Mesendoderm (in vitro differentiated cells): ENCODE results near the gene CCDC148. TPM values are rescaled to one million over a fixed set of nuclear protein-coding genes. Genes with fewer than 3 reads are reported as not detected.

Experiments
- DNase-seq: peaks from one replicate; pipeline ENCODE4 v3.0.0; 2013
- H2AK5ac ChIP-seq: 2 replicates; pipeline ENCODE4 v1.6.1; 2013; ENCODE audit warnings: low read length, inconsistent platforms
- H2BK120ac ChIP-seq: 2 replicates; pipeline ENCODE4 v1.6.1; 2013; ENCODE audit warnings: low read depth, mild to moderate bottlenecking, low read length, moderate library complexity, mixed read lengths
- H2BK15ac ChIP-seq: replicated peaks from 2 replicates; pipeline ENCODE4 v1.6.1; 2013; ENCODE audit warnings: low read depth, mild to moderate bottlenecking, moderate library complexity
- H2BK5ac ChIP-seq: 2 replicates; pipeline ENCODE4 v1.6.1; 2013; ENCODE audit warnings: low read length, inconsistent platforms
- H3K18ac ChIP-seq: 2 replicates; pipeline ENCODE4 v1.6.1; 2013; ENCODE audit warnings: mild to moderate bottlenecking, low read length, mixed read lengths
- H3K23ac ChIP-seq: one replicate; pipeline ENCODE4 v1.6.1; 2013; ENCODE audit warnings: low read length
- H3K27ac ChIP-seq: 2 replicates; pipeline ENCODE4 v1.5.1; 2013; ENCODE audit warnings: low read depth, mild to moderate bottlenecking, inconsistent platforms, low read length, moderate library complexity
- H3K27me3 ChIP-seq: 2 replicates; pipeline ENCODE4 v1.6.1; 2013; ENCODE audit warnings: low read length, control low read depth, mild to moderate bottlenecking, inconsistent platforms; ENCODE audit not compliant: insufficient read depth, poor library complexity
- H3K36me3 ChIP-seq: 2 replicates; pipeline ENCODE4 v1.6.1; 2013; ENCODE audit warnings: low read length, inconsistent platforms; ENCODE audit not compliant: control insufficient read depth, insufficient read depth
- H3K4ac ChIP-seq: one replicate; pipeline ENCODE4 v1.6.1; 2013; ENCODE audit warnings: low read depth, mild to moderate bottlenecking, low read length, moderate library complexity
- H3K4me1 ChIP-seq: 2 replicates; pipeline ENCODE4 v1.6.1; 2013; ENCODE audit warnings: low read depth, low read length, inconsistent platforms; ENCODE audit not compliant: control insufficient read depth
- H3K4me2 ChIP-seq: 2 replicates; pipeline ENCODE4 v1.6.1; 2013; ENCODE audit warnings: low read length
- H3K4me3 ChIP-seq: 2 replicates; pipeline ENCODE4 v1.5.1; 2013; ENCODE audit warnings: mild to moderate bottlenecking, low read length
- H3K56ac ChIP-seq: one replicate; pipeline ENCODE4 v1.6.1; 2013; ENCODE audit warnings: low read length
- H3K79me1 ChIP-seq: 2 replicates; pipeline ENCODE4 v1.6.1; 2013; ENCODE audit warnings: low read length, inconsistent platforms
- H3K79me2 ChIP-seq: 2 replicates; pipeline ENCODE4 v1.6.1; 2013; ENCODE audit warnings: mild to moderate bottlenecking, low read length; ENCODE audit not compliant: control insufficient read depth, insufficient read depth
- H3K9ac ChIP-seq: 2 replicates; pipeline ENCODE4 v1.6.1; 2013; ENCODE audit warnings: low read length, inconsistent platforms
- H4K5ac ChIP-seq: one replicate; pipeline ENCODE4 v1.6.1; 2013; ENCODE audit warnings: low read length
- H4K8ac ChIP-seq: one replicate; pipeline ENCODE4 v1.6.1; 2013; ENCODE audit warnings: low read depth, mild to moderate bottlenecking, control low read depth, low read length, moderate library complexity
- WGBS: extraction: QIAGEN DNeasy Blood & Tissue Kit; methylation state at CpG from one replicate; pipeline ENCODE4 v1.1.7; 2013; ENCODE audit warnings: low lambda C conversion rate, missing lambda C conversion rate; ENCODE audit not compliant: insufficient coverage; ENCODE audit errors: extremely low coverage; 5-methylcytosine and 5-hydroxymethylcytosine counted together
- polyA plus RNA-seq, 2 experiments: library from polyadenylated mRNA; stranded (reverse); fragments of 200-250 nt; gene quantifications; one replicate each; pipeline ENCODE4 v1.2.3, GENCODE V29; 2013

Gene CCDC148
- 0.48 TPM for polyA plus RNA-seq (2013, experiment 1 of 2)
- 0.45 TPM for polyA plus RNA-seq (2013, experiment 2 of 2)

GRCh38 chr2:158456309-158457066, at the start of gene CCDC148, which contains the start of gene PKP4:
Gene CCDC148, minus strand, starts transcription at chr2:158456753. Its CDS starts 314 bp downstream, at chr2:158456439.
Gene PKP4, plus strand, starts transcription at chr2:158456952. Its CDS starts 76,233 bp downstream, at chr2:158533185.
- H3K4me1 ChIP-seq = peaks cover 6% of the 10 kb centered on the region
- no peak within 1 kb of the TSS for H2AK5ac ChIP-seq
- peaks cover 4% of the 10 kb centered on the region for H3K79me1 ChIP-seq
- peak within 1 kb of the TSS; percentile 92 for H3K18ac ChIP-seq
- peak within 1 kb of the TSS; percentile 92 for H3K9ac ChIP-seq
- no peak within 1 kb of the TSS for H2BK15ac ChIP-seq
- peak within 1 kb of the TSS; percentile 86 for H3K23ac ChIP-seq
- peak within 1 kb of the TSS; percentile 62 for H3K4me3 ChIP-seq
- H2BK120ac ChIP-seq = no peak within 1 kb of the TSS
- peaks cover 28% of the 10 kb centered on the region for H3K79me2 ChIP-seq
- no CpG with 5 or more reads among the region's 48 CpGs for WGBS
- H3K56ac ChIP-seq = peak within 1 kb of the TSS; percentile 97
- peak within 1 kb of the TSS; percentile 41 for H3K4ac ChIP-seq
- H3K4me2 ChIP-seq = peak within 1 kb of the TSS; percentile 97
- no peak within 1 kb of the TSS for H4K8ac ChIP-seq
- peak within 1 kb of the TSS; percentile 98 for H3K27ac ChIP-seq
- H4K5ac ChIP-seq = no peak within 1 kb of the TSS
- no peaks in the 10 kb centered on the region for H3K27me3 ChIP-seq
- DNase-seq = peak; percentile 98
- H3K36me3 ChIP-seq = no peaks in the 10 kb centered on the region
- peak within 1 kb of the TSS; percentile 88 for H2BK5ac ChIP-seq

DNA sequence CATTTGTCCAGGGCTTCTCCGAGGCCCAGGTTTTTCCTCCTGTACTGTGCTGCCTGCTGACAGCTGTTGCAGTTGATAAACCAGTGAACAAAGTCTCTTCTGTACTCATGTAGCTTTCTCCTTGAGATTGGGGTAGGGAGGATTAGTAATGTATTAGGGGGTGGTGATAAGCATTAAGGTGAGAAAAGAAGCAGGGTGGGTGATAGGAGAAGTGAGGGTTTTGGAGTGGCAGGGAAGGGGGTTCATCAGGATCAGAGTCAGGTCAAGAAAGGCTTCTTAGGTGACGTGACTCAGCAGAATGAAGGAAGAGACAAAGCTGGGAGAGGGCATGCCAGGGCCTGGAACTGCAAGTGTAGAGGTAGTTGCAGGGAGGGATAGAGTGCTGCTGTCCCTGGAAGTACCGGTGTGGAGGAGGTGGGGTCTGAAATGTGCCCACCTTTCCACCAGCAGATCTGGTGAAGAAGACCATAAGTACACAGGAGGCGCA, 48.9 kb upstream of the CCDC148 start:
- Histone ChIP-seq H3K27ac (no peak overlapping the region), H3K23ac (no peak overlapping the region), H3K4me1 (peaks cover 12% of the 10 kb centered on the region), H2BK5ac (peak overlapping the region; percentile 61), H3K27me3 (no peaks in the 10 kb centered on the region), H3K18ac (peak overlapping the region; percentile 39), H2AK5ac (no peak overlapping the region), H3K79me2 (peaks cover 29% of the 10 kb centered on the region), H3K79me1 (peaks cover 19% of the 10 kb centered on the region), H3K56ac (no peak overlapping the region), H3K9ac (no peak overlapping the region), H3K36me3 (no peaks in the 10 kb centered on the region), H3K4me2 (no peak overlapping the region), H3K4me3 (no peak overlapping the region), H4K5ac (no peak overlapping the region), H3K4ac (no peak overlapping the region), H2BK120ac (no peak overlapping the region), H4K8ac (no peak overlapping the region), H2BK15ac (no peak overlapping the region)
- DNase-seq = peak; percentile 60
- no CpG with 5 or more reads among the region's 4 CpGs for WGBS

DNA sequence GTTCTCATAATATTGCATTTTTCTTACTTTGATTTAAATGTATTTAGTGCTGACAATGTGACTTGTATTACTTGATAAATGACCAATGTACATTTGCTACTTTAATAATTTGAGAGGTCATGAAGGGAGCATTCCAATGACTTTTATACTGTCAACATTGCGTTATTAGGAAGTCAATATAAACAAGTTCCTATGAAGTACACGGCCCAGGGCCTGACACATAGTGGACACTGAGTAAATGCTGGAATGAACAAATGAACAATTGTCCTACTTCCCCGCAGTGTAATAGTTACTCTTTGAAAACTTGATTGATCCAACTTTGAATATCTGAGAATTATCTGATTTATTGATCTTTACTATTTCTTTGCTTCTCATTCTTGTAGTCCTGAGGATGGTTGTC, 47.5 kb upstream of the CCDC148 start:
- WGBS = no CpG with 5 or more reads among the region's 3 CpGs
- H3K27me3 ChIP-seq = no peaks in the 10 kb centered on the region
- peaks cover 10% of the 10 kb centered on the region for H3K4me1 ChIP-seq
- no peak overlapping the region for H3K4ac ChIP-seq
- no peak overlapping the region for H2BK120ac ChIP-seq
- H3K23ac ChIP-seq = no peak overlapping the region
- no peak overlapping the region for H3K18ac ChIP-seq
- no peak overlapping the region for H4K5ac ChIP-seq
- H3K79me2 ChIP-seq = peaks cover 31% of the 10 kb centered on the region
- H3K4me3 ChIP-seq = no peak overlapping the region
- H3K9ac ChIP-seq = no peak overlapping the region
- H2AK5ac ChIP-seq = no peak overlapping the region
- no peak overlapping the region for H3K4me2 ChIP-seq
- H2BK15ac ChIP-seq = no peak overlapping the region
- H3K56ac ChIP-seq = no peak overlapping the region
- no peak overlapping the region for H3K27ac ChIP-seq
- H3K36me3 ChIP-seq = no peaks in the 10 kb centered on the region
- no peak overlapping the region for H4K8ac ChIP-seq
- peaks cover 21% of the 10 kb centered on the region for H3K79me1 ChIP-seq
- no peak for DNase-seq
- no peak overlapping the region for H2BK5ac ChIP-seq

- H3K27ac ChIP-seq = no peak overlapping the region
- H3K18ac ChIP-seq = no peak overlapping the region
- H2AK5ac ChIP-seq = no peak overlapping the region
- H2BK120ac ChIP-seq = no peak overlapping the region
- H3K23ac ChIP-seq = no peak overlapping the region
- H3K27me3 ChIP-seq = no peaks in the 10 kb centered on the region
- H4K5ac ChIP-seq = no peak overlapping the region
- no CpG with 5 or more reads among the region's 2 CpGs for WGBS
- H3K56ac ChIP-seq = no peak overlapping the region
- peaks cover 10% of the 10 kb centered on the region for H3K4me1 ChIP-seq
- H4K8ac ChIP-seq = no peak overlapping the region
- no peak overlapping the region for H3K9ac ChIP-seq
- H3K79me1 ChIP-seq = peaks cover 21% of the 10 kb centered on the region
- H2BK5ac ChIP-seq = no peak overlapping the region
- peak; percentile 73 for DNase-seq
- no peaks in the 10 kb centered on the region for H3K36me3 ChIP-seq
- no peak overlapping the region for H3K4ac ChIP-seq
- no peak overlapping the region for H2BK15ac ChIP-seq
- H3K79me2 ChIP-seq = peaks cover 35% of the 10 kb centered on the region
- H3K4me3 ChIP-seq = no peak overlapping the region
- H3K4me2 ChIP-seq = no peak overlapping the region
Measured at GRCh38 chr2:158502974-158503373, 46.4 kb upstream of the CCDC148 start.

DNA sequence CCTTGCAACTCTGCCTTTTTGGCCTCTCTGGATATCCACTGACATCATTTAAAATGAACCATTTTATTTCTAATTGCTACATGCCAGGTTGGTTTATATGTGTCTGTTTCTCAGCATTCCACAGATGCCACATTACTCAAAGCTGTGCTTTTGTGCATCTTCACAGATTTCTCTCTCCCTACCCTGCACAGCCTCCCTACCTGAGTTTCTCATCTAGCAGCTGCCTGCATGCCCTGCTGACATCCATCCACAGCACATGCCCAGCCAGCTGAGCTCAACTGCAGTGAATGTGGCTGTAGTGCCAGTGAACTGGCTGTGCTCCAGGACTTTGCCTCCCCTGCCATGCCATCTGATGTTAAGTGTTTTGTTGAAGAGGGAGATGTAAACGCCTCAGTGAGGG, 44.7 kb upstream of the CCDC148 start:
- Histone ChIP-seq H2BK5ac (no peak overlapping the region), H4K5ac (no peak overlapping the region), H3K79me1 (peaks cover 19% of the 10 kb centered on the region), H3K27ac (no peak overlapping the region), H2BK15ac (no peak overlapping the region), H3K9ac (no peak overlapping the region), H3K4me2 (no peak overlapping the region), H3K27me3 (no peaks in the 10 kb centered on the region), H3K4me1 (peaks cover 6% of the 10 kb centered on the region), H3K23ac (no peak overlapping the region), H3K56ac (no peak overlapping the region), H2AK5ac (no peak overlapping the region), H3K4ac (no peak overlapping the region), H4K8ac (no peak overlapping the region), H3K4me3 (no peak overlapping the region), H3K36me3 (no peaks in the 10 kb centered on the region), H3K79me2 (peaks cover 34% of the 10 kb centered on the region), H3K18ac (no peak overlapping the region), H2BK120ac (no peak overlapping the region)
- WGBS = no CpG with 5 or more reads among the region's 1 CpG
- DNase-seq = no peak
